H1 (cell line): ENCODE measurements around the gene ACYP1. TPM values are rescaled to one million over a fixed set of nuclear protein-coding genes. Genes with fewer than 3 reads are reported as not detected.

Source experiments
- CTCF ChIA-PET: fragments of 300-600 bp; sonication (Branson Sonifier 250); formaldehyde crosslinking; loops from one replicate; lab custom pipeline; 2021; ENCODE audit not compliant: partially characterized antibody; lab: Charles Lee
- POLR2A ChIA-PET: fragments of 300-600 bp; sonication (Branson Sonifier 250); formaldehyde crosslinking; loops from one replicate; lab custom pipeline; 2021; ENCODE audit warnings: inconsistent platforms; ENCODE audit not compliant: partially characterized antibody; lab: Charles Lee
- DNase-seq, 2 experiments: peaks; one replicate each; pipeline versions ENCODE4 v3.0.0 to v3.0.0-alpha.2; 2010 to 2022; ENCODE audit warnings: low spot score in 2 of 2, low read depth in 1 of 2, mixed read lengths in 1 of 2
- FAIRE-seq: peaks from 2 replicates; lab custom pipeline; 2011; peaks lifted over from hg19 to GRCh38; lab: Jason Lieb, UNC
- H2AFZ ChIP-seq: 2 replicates; pipeline ENCODE4 v1.8.1; 2012; ENCODE audit warnings: low read length, inconsistent platforms
- H2AK5ac ChIP-seq: 2 replicates; pipeline ENCODE4 v1.6.1; 2013; ENCODE audit warnings: low read depth, low read length
- H2BK120ac ChIP-seq: replicated peaks from 2 replicates; pipeline ENCODE3; 2013; ENCODE audit warnings: low read depth, low read length, inconsistent platforms
- H2BK12ac ChIP-seq: 2 replicates; pipeline ENCODE4 v1.6.1; 2013; ENCODE audit warnings: low read depth, low read length
- H2BK15ac ChIP-seq: 2 replicates; pipeline ENCODE4 v1.6.1; 2013; ENCODE audit warnings: low read length
- H2BK20ac ChIP-seq: 2 replicates; pipeline ENCODE4 v1.6.1; 2013; ENCODE audit warnings: low read length
- H2BK5ac ChIP-seq: 2 replicates; pipeline ENCODE4 v1.6.1; 2013; ENCODE audit warnings: low read depth, low read length
- H3K14ac ChIP-seq: 2 replicates; pipeline ENCODE4 v1.6.1; 2013; ENCODE audit warnings: inconsistent platforms; ENCODE audit not compliant: insufficient read length
- H3K18ac ChIP-seq: 2 replicates; pipeline ENCODE4 v1.6.1; 2013; ENCODE audit warnings: low read length; ENCODE audit errors: extremely low read depth
- H3K23ac ChIP-seq: 2 replicates; pipeline ENCODE4 v1.6.1; 2013; ENCODE audit warnings: inconsistent platforms; ENCODE audit not compliant: insufficient read length
- H3K23me2 ChIP-seq: 2 replicates; pipeline ENCODE4 v1.6.1; 2013; ENCODE audit warnings: low read depth, low read length
- H3K27ac ChIP-seq: 2 replicates; pipeline ENCODE4 v1.6.1; 2011; ENCODE audit warnings: low read depth, low read length, inconsistent platforms
- H3K27me3 ChIP-seq, 4 experiments: replicated peaks in 1 of 4; 1 replicate in 1 of 4; 2 replicates in 3 of 4; pipeline versions ENCODE4 v1.6.1 to v1.8.1; 2011 to 2013; ENCODE audit warnings: low read length in 3 of 4, mild to moderate bottlenecking in 3 of 4, inconsistent platforms in 2 of 4, mixed read lengths in 2 of 4, moderate library complexity in 1 of 4; ENCODE audit not compliant: control insufficient read depth in 3 of 4, insufficient read depth in 3 of 4; ENCODE audit errors: extremely low read depth in 1 of 4
- H3K36me3 ChIP-seq, 4 experiments: 2 replicates each; pipeline versions ENCODE4 v1.6.1 to v1.8.1; 2011 to 2013; ENCODE audit warnings: mild to moderate bottlenecking in 4 of 4, low read length in 3 of 4, moderate library complexity in 2 of 4, control low read depth in 1 of 4, inconsistent platforms in 1 of 4; ENCODE audit not compliant: insufficient read depth in 4 of 4, control insufficient read depth in 2 of 4
- H3K4ac ChIP-seq: replicated peaks from 2 replicates; pipeline ENCODE3; 2013; ENCODE audit warnings: low read length, low read depth, mixed read lengths, inconsistent platforms; ENCODE audit not compliant: insufficient read length
- H3K4me1 ChIP-seq, 4 experiments: replicated peaks in 1 of 4; 1 replicate in 1 of 4; 2 replicates in 3 of 4; pipeline versions ENCODE4 v1.6.1 to v1.8.1; 2011 to 2013; ENCODE audit warnings: low read length in 3 of 4, inconsistent platforms in 2 of 4, mixed read lengths in 1 of 4; ENCODE audit not compliant: insufficient read depth in 4 of 4, control insufficient read depth in 3 of 4
- H3K4me2 ChIP-seq, 2 experiments: 2 replicates each; pipeline versions ENCODE4 v1.6.1 to v1.8.1; 2011 to 2013; ENCODE audit warnings: low read depth in 2 of 2, low read length in 2 of 2, control low read depth in 1 of 2, inconsistent platforms in 1 of 2, mild to moderate bottlenecking in 1 of 2; ENCODE audit not compliant: insufficient read depth in 1 of 2
- H3K4me3 ChIP-seq, 4 experiments: fragments of 200-600, 300-600 bp in 1 of 4; sonication (generic), shearing (Covaris generic), sonication (Bioruptor Twin) in 1 of 4; 2 replicates each; pipeline versions ENCODE4 v1.5.1 to v1.8.1; 2011 to 2016; ENCODE audit warnings: low read length in 4 of 4, low read depth in 3 of 4, control low read depth in 2 of 4, inconsistent platforms in 2 of 4, mild to moderate bottlenecking in 2 of 4, mixed read lengths in 1 of 4, moderate library complexity in 1 of 4; ENCODE audit not compliant: insufficient read depth in 2 of 4; ENCODE audit errors: extremely low read depth in 1 of 4
- H3K56ac ChIP-seq: replicated peaks from 2 replicates; pipeline ENCODE3; 2013; ENCODE audit warnings: low read depth, mild to moderate bottlenecking, mixed read lengths, low read length, inconsistent platforms; ENCODE audit not compliant: insufficient read length
- H3K79me1 ChIP-seq: 2 replicates; pipeline ENCODE4 v1.6.1; 2013; ENCODE audit warnings: low read depth, low read length, control low read depth
- H3K79me2 ChIP-seq, 2 experiments: 2 replicates each; pipeline versions ENCODE4 v1.6.1 to v1.8.1; 2012 to 2013; ENCODE audit warnings: low read length in 2 of 2, mild to moderate bottlenecking in 2 of 2, inconsistent platforms in 1 of 2; ENCODE audit not compliant: insufficient read depth in 2 of 2, control insufficient read depth in 1 of 2
- H3K9ac ChIP-seq, 4 experiments: replicated peaks in 1 of 4; 1 replicate in 1 of 4; 2 replicates in 3 of 4; pipeline versions ENCODE4 v1.6.1 to v1.8.1; 2011 to 2013; ENCODE audit warnings: low read depth in 3 of 4, low read length in 3 of 4, control low read depth in 2 of 4, mild to moderate bottlenecking in 2 of 4, moderate library complexity in 2 of 4, inconsistent platforms in 1 of 4; ENCODE audit errors: extremely low read depth in 1 of 4
- H3K9me3 ChIP-seq, 2 experiments: 2 replicates each; pipeline versions ENCODE4 v1.6.1 to v1.8.1; 2012 to 2013; ENCODE audit warnings: mild to moderate bottlenecking in 2 of 2, moderate library complexity in 2 of 2, control low read depth in 1 of 2, inconsistent platforms in 1 of 2, low read depth in 1 of 2, low read length in 1 of 2, mixed read lengths in 1 of 2; ENCODE audit not compliant: insufficient read depth in 2 of 2
- H4K20me1 ChIP-seq, 2 experiments: replicated peaks in 1 of 2; 2 replicates each; pipeline versions ENCODE3 to v1.8.1; 2011 to 2013; ENCODE audit warnings: inconsistent platforms in 2 of 2, low read length in 2 of 2, mild to moderate bottlenecking in 1 of 2; ENCODE audit not compliant: insufficient read depth in 2 of 2, control insufficient read depth in 1 of 2
- H4K5ac ChIP-seq: 2 replicates; pipeline ENCODE4 v1.6.1; 2013; ENCODE audit warnings: low read length, low read depth, mixed read lengths, inconsistent platforms; ENCODE audit not compliant: insufficient read length
- H4K8ac ChIP-seq: 2 replicates; pipeline ENCODE4 v1.8.0; 2013; ENCODE audit warnings: mild to moderate bottlenecking, moderate library complexity, low read length, inconsistent platforms; ENCODE audit not compliant: insufficient read depth; ENCODE audit errors: extremely low read depth
- H4K91ac ChIP-seq: replicated peaks from 2 replicates; pipeline ENCODE3; 2013; ENCODE audit warnings: low read length, mixed read lengths, inconsistent platforms; ENCODE audit not compliant: insufficient read length
- BRCA1 ChIP-seq: IDR thresholded peaks from 2 replicates; pipeline ENCODE4 v1.6.1; 2012; ENCODE audit warnings: low read depth, low read length, improper control_type of control experiment
- CBX8 ChIP-seq: fragments of 300-800, 300-1000 bp; sonication (generic); IDR thresholded peaks from 2 replicates; pipeline ENCODE4 v1.7.1; 2016; ENCODE audit warnings: low read depth, low read length, borderline replicate concordance
- PHF8 ChIP-seq: fragments of 200-600 bp; sonication (generic); conservative IDR thresholded peaks from 2 replicates; pipeline ENCODE4 v1.7.1; 2012; ENCODE audit warnings: low read depth, mild to moderate bottlenecking, inconsistent platforms, low read length, moderate library complexity
- POLR2AphosphoS5 ChIP-seq: IDR thresholded peaks from 2 replicates; pipeline ENCODE4 v1.6.1; 2011; ENCODE audit warnings: low read depth, low read length
- SIRT6 ChIP-seq: IDR thresholded peaks from one replicate; pipeline ENCODE4 v1.7.1; 2012; ENCODE audit warnings: low read length, inconsistent platforms
- SRF ChIP-seq: IDR thresholded peaks from 2 replicates; pipeline ENCODE4 v1.6.1; 2011; ENCODE audit warnings: mild to moderate bottlenecking, low read depth, low read length, moderate library complexity
- WGBS, 2 experiments: shearing (Covaris generic) in 1 of 2; methylation state at CpG; one replicate each; pipeline versions ENCODE4 v1.1.6 to v1.1.7; 2013 to 2015; ENCODE audit warnings: low lambda C conversion rate in 2 of 2, mixed read lengths in 2 of 2, inconsistent platforms in 1 of 2, low coverage in 1 of 2, missing lambda C conversion rate in 1 of 2; ENCODE audit not compliant: insufficient replicate concordance in 2 of 2, insufficient coverage in 1 of 2, insufficient read length in 1 of 2; ENCODE audit errors: extremely low coverage in 1 of 2, missing lambda C conversion rate in 1 of 2; 5-methylcytosine and 5-hydroxymethylcytosine counted together
- polyA plus RNA-seq, 7 experiments: library from polyadenylated mRNA; depleted of rRNA in 3 of 7; stranded (reverse) in 5 of 7; unstranded in 2 of 7; fragments of >200 nt in 5 of 7; fragments of 200-250 nt in 2 of 7; gene quantifications; 1 replicate in 5 of 7; 2 replicates in 1 of 7; 4 replicates in 1 of 7; pipeline versions ENCODE4 v1.2.1 to v1.2.3, GENCODE V29; 2011 to 2013; ENCODE audit warnings: missing spikeins in 2 of 7, mixed read lengths in 2 of 7
- total RNA-seq: library from RNA; stranded (reverse); fragmentation: NEBNext Ultra II Directional; extraction: Animal tissue kit (Norgen Biotek cat#: 25700); gene quantifications from 2 replicates; pipeline ENCODE4 v1.2.1, GENCODE V29; 2021
- TF ChIP-seq, protein P1 (sequence below): IDR thresholded peaks from 2 replicates; pipeline ENCODE4 v1.6.1; 2011; ENCODE audit warnings: low read length, improper control_type of control experiment

Gene ACYP1
- total and polyA plus RNA-seq, 2 of the 8 experiments (the other 6 are each of a cell fraction or from before 2014, with no cell fraction given): 22.3 to 24.8 TPM

DNA sequence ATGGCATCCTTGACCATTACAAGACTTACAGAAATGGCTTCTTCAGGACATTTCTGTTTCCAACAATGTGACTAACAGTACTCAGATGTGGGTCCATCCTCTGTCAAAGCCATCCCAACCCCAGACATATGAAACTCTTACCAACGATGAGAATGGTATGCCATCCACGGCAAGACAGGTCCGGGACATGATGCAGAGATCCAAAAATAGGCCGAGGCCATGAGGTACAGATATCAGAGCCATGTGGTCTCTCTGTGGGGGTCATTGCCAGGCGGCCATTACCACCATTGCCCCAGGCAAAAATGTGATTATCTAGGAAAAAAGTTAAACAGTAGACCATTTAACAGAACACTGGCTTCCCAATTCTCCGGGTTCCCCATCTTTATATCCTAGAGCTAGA lies 33.1 kb upstream of the ACYP1 start:
- H3K23ac ChIP-seq: no peak overlapping the region
- DNase-seq (no peak), FAIRE-seq (no peak)
- ChIA-PET POLR2A (no interaction called here), CTCF (interaction anchor here (0.8 to 1.3 kb wide), 2 partner anchors 9 to 11 kb away, joined by 3 to 6 read pairs; no protein-coding TSS in a partner anchor)
- no peaks in the 10 kb centered on the region; the same call in 1 of the 2 replicates for H3K23me2 ChIP-seq
- no peaks in the 10 kb centered on the region for H4K20me1 ChIP-seq
- H3K36me3 ChIP-seq: peaks cover 0 to 59% (median 30%) of the 10 kb centered on the region in 4 experiments; a peak in 6 of 8 replicates
- no peaks in the 10 kb centered on the region; a peak in 2 of 7 replicates for H3K4me1 ChIP-seq
- no peak overlapping the region for H4K91ac ChIP-seq
- no peak overlapping the region for H3K18ac ChIP-seq
- no peak overlapping the region for H4K8ac ChIP-seq
- H2BK15ac ChIP-seq: no peak overlapping the region
- WGBS, 2 experiments: 91% methylated on average over 6 of the region's 6 CpGs; no CpG with 5 or more reads in 1 of the 2 experiments
- no peak overlapping the region for H3K9ac ChIP-seq
- no peak overlapping the region for H3K4me3 ChIP-seq
- no peak overlapping the region for H3K4me2 ChIP-seq
- no peak overlapping the region for H3K14ac ChIP-seq
- no peak overlapping the region for H2BK12ac ChIP-seq
- no peaks in the 10 kb centered on the region for H3K9me3 ChIP-seq
- no peak overlapping the region for H3K56ac ChIP-seq
- no peak overlapping the region for H2BK120ac ChIP-seq
- no peak overlapping the region for H2AFZ ChIP-seq
- H4K5ac ChIP-seq: no peak overlapping the region
- no peak overlapping the region for H3K4ac ChIP-seq
- no peak overlapping the region for H2BK5ac ChIP-seq
- H3K27ac ChIP-seq: no peak overlapping the region
- no peak overlapping the region for H2BK20ac ChIP-seq
- no peak overlapping the region for H2AK5ac ChIP-seq
- H3K27me3 ChIP-seq: no peaks in the 10 kb centered on the region
- no peaks in the 10 kb centered on the region for H3K79me1 ChIP-seq
- no peaks in the 10 kb centered on the region for H3K79me2 ChIP-seq
- TF ChIP-seq SIRT6 (no peak), PHF8 (no peak), SRF (no peak), POLR2AphosphoS5 (no peak), CBX8 (no peak), BRCA1 (no peak)
- TF ChIP-seq, protein P1, sequence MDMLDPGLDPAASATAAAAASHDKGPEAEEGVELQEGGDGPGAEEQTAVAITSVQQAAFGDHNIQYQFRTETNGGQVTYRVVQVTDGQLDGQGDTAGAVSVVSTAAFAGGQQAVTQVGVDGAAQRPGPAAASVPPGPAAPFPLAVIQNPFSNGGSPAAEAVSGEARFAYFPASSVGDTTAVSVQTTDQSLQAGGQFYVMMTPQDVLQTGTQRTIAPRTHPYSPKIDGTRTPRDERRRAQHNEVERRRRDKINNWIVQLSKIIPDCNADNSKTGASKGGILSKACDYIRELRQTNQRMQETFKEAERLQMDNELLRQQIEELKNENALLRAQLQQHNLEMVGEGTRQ: no peak
